DMS79 (cell line): Measurements from ENCODE around the gene RIT1.

Source experiments
- DNase-seq: peaks from one replicate; lab custom pipeline; 2025; lab: John Stamatoyannopoulos, UW

Gene RIT1

GRCh38 chr1:155856975-155857930 is 53.9 kb downstream of the RIT1 start, which contains the start of gene GON4L:
Gene GON4L, minus strand, starts transcription at chr1:155857214. Its CDS starts 3,434 bp downstream, at chr1:155853780.
- peak; percentile 84 for DNase-seq

- no peak for DNase-seq
These were observed 54.7 kb downstream of the RIT1 start for GRCh38 chr1:155856257-155856974.

- no peak for DNase-seq
These were observed 60.8 kb downstream of the RIT1 start for GRCh38 chr1:155850345-155850744.

- no peak for DNase-seq
These were observed 63.2 kb downstream of the RIT1 start for GRCh38 chr1:155847823-155848529.
